Keratinocyte (primary cell): Measurements from ENCODE around the gene DIO1.
"Not testable (repeated sequence)": the region's sequence is repeated elsewhere in the genome, so short reads cannot be mapped to it uniquely, and the experiment has no call there.

Source experiments
- EZH2 ChIP-seq: IDR thresholded peaks from one replicate; pipeline ENCODE4 v1.6.1; 2012; ENCODE audit warnings: inconsistent platforms, mild to moderate bottlenecking, low read length, moderate library complexity
- TF ChIP-seq, protein P1 (sequence below), 3 experiments: IDR thresholded peaks in 1 of 3; conservative IDR thresholded peaks in 1 of 3; optimal IDR thresholded peaks in 1 of 3; 2 replicates in 2 of 3; 3 replicates in 1 of 3; pipeline versions ENCODE3 to v1.5.1; 2011; ENCODE audit warnings: low read length in 3 of 3, mild to moderate bottlenecking in 3 of 3, moderate library complexity in 2 of 3, control low read depth in 1 of 3, inconsistent platforms in 1 of 3; ENCODE audit not compliant: insufficient read depth in 2 of 3; ENCODE audit errors: extremely low read depth in 1 of 3

GRCh38 chr1:53881853-53882252 is 12.1 kb upstream of the DIO1 start:
- TF ChIP-seq EZH2: not testable (repeated sequence)
- TF ChIP-seq, protein P1, sequence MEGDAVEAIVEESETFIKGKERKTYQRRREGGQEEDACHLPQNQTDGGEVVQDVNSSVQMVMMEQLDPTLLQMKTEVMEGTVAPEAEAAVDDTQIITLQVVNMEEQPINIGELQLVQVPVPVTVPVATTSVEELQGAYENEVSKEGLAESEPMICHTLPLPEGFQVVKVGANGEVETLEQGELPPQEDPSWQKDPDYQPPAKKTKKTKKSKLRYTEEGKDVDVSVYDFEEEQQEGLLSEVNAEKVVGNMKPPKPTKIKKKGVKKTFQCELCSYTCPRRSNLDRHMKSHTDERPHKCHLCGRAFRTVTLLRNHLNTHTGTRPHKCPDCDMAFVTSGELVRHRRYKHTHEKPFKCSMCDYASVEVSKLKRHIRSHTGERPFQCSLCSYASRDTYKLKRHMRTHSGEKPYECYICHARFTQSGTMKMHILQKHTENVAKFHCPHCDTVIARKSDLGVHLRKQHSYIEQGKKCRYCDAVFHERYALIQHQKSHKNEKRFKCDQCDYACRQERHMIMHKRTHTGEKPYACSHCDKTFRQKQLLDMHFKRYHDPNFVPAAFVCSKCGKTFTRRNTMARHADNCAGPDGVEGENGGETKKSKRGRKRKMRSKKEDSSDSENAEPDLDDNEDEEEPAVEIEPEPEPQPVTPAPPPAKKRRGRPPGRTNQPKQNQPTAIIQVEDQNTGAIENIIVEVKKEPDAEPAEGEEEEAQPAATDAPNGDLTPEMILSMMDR (optimal IDR thresholded peaks at IDR 0.05 in 1 of 3, IDR thresholded peaks at IDR 0.05 in 1 of 3, conservative IDR thresholded peaks at IDR 0.05 in 1 of 3; ENCODE audit: extremely low read depth in 1 of 3, insufficient read depth in 2 of 3, low read length in 3 of 3): not testable (repeated sequence)
